HepG2 (cell line): Measurements from ENCODE around the gene KRTAP12-3. TPM values are rescaled to one million over a fixed set of nuclear protein-coding genes. Genes with fewer than 3 reads are reported as not detected.
A peak's percentile ranks its signal among the peaks of the same experiment; 100 is the strongest.

Source experiments
- DPF2 ChIP-seq: sonication (generic); formaldehyde crosslinking; IDR thresholded peaks from 2 replicates; pipeline ENCODE4 v1.4.0; 2020; ENCODE audit warnings: mild to moderate bottlenecking, low read depth, missing genetic modification reagents, borderline replicate concordance
- EED ChIP-seq: sonication (generic); formaldehyde crosslinking; IDR thresholded peaks from 2 replicates; pipeline ENCODE4 v1.5.0; 2020; ENCODE audit warnings: mild to moderate bottlenecking, missing genetic modification reagents
- ETV5 ChIP-seq: IDR thresholded peaks from 2 replicates; pipeline ENCODE4 v1.6.1; 2018; ENCODE audit warnings: missing biosample characterization, missing genetic modification reagents, inconsistent platforms, borderline replicate concordance
- HMG20B ChIP-seq: conservative IDR thresholded peaks from 2 replicates; pipeline ENCODE4 v1.6.1; 2016; ENCODE audit warnings: missing genetic modification reagents, missing compliant biosample characterization
- HOXA3 ChIP-seq: sonication (generic); formaldehyde crosslinking; IDR thresholded peaks from 2 replicates; pipeline ENCODE4 v1.5.0; 2020; ENCODE audit warnings: missing genetic modification reagents
- LCORL ChIP-seq, 2 experiments: fragments of 450-650 bp in 1 of 2; sonication (generic) in 1 of 2; formaldehyde crosslinking in 1 of 2; IDR thresholded peaks; 2 replicates each; pipeline versions ENCODE4 v1.5.0 to v1.6.1; 2017 to 2020; ENCODE audit warnings: antibody characterized with exemption in 1 of 2, missing genetic modification reagents in 1 of 2
- MAZ ChIP-seq, 2 experiments: sonication (generic) in 1 of 2; formaldehyde crosslinking in 1 of 2; IDR thresholded peaks; 2 replicates each; pipeline versions ENCODE4 v1.5.0 to v1.6.1; 2012 to 2020; ENCODE audit warnings: low read depth in 2 of 2, mild to moderate bottlenecking in 2 of 2, borderline replicate concordance in 1 of 2, improper control_type of control experiment in 1 of 2, low read length in 1 of 2, missing genetic modification reagents in 1 of 2, moderate library complexity in 1 of 2
- TCF12 ChIP-seq, 2 experiments: fragments of 450-650 bp in 1 of 2; sonication (generic) in 1 of 2; formaldehyde crosslinking in 1 of 2; IDR thresholded peaks; 2 replicates each; pipeline versions ENCODE4 v1.6.1 to v1.8.0; 2017 to 2022; ENCODE audit warnings: antibody characterized with exemption in 1 of 2, mild to moderate bottlenecking in 1 of 2, missing genetic modification reagents in 1 of 2, moderate library complexity in 1 of 2
- TERF1 ChIP-seq: sonication (generic); formaldehyde crosslinking; IDR thresholded peaks from 2 replicates; pipeline ENCODE4 v1.8.0; 2022; ENCODE audit warnings: mild to moderate bottlenecking, missing genetic modification reagents, moderate library complexity
- THAP9 ChIP-seq: sonication (generic); formaldehyde crosslinking; IDR thresholded peaks from 2 replicates; pipeline ENCODE4; 2020; ENCODE audit warnings: missing genetic modification reagents, mild to moderate bottlenecking, borderline replicate concordance
- ZBTB37 ChIP-seq: sonication (generic); formaldehyde crosslinking; IDR thresholded peaks from 2 replicates; pipeline ENCODE4 v1.4.0; 2020; ENCODE audit warnings: mild to moderate bottlenecking, missing genetic modification reagents
- ZFP36 ChIP-seq: fragments of 150-350 bp; IDR thresholded peaks from 2 replicates; pipeline ENCODE4 v1.6.1; 2018; ENCODE audit warnings: borderline replicate concordance, low read length, low read depth; ENCODE audit not compliant: partially characterized antibody
- ZNF275 ChIP-seq: sonication (generic); formaldehyde crosslinking; IDR thresholded peaks from 2 replicates; pipeline ENCODE4 v1.8.0; 2022; ENCODE audit warnings: missing genetic modification reagents, mild to moderate bottlenecking, inconsistent platforms, borderline replicate concordance
- ZNF276 ChIP-seq: sonication (generic); formaldehyde crosslinking; IDR thresholded peaks from 2 replicates; pipeline ENCODE4 v1.4.0; 2020; ENCODE audit warnings: mild to moderate bottlenecking, low read depth, missing genetic modification reagents
- polyA plus RNA-seq, 8 experiments: library from polyadenylated mRNA; depleted of rRNA in 3 of 8; stranded (reverse) in 7 of 8; unstranded in 1 of 8; fragments of >200 nt; fragmentation: Illumina TruSeq in 4 of 8; extraction: Trizol in 4 of 8; gene quantifications; 2 replicates each; pipeline versions ENCODE4 v1.2.1 to v1.2.3, GENCODE V29; 2011 to 2016; ENCODE audit warnings: low read depth in 4 of 8, missing spikeins in 1 of 8, mixed read lengths in 1 of 8; ENCODE audit not compliant: insufficient read depth in 1 of 8
- total RNA-seq, 5 experiments: library from RNA; depleted of rRNA; stranded (reverse); fragments of >200 nt; fragmentation: Illumina TruSeq; extraction: Trizol; gene quantifications; 2 replicates each; pipeline ENCODE4 v1.2.3, GENCODE V29; 2016; ENCODE audit warnings: low read depth in 1 of 5

The KRTAP12-3 gene
- total and polyA plus RNA-seq, 2 of the 13 experiments (the other 11 are each of a cell fraction or from before 2014, with no cell fraction given) = not detected

GRCh38 chr21:44700101-44701022 is 42.6 kb downstream of the KRTAP12-3 start (continued):
- no peak for TF ChIP-seq TCF12 (IDR thresholded peaks at IDR 0.05)
- TF ChIP-seq TCF12 (CRISPR knock-in tag; IDR thresholded peaks at IDR 0.05) = no peak
- TF ChIP-seq TERF1 (CRISPR knock-in tag) = no peak
- no peak for TF ChIP-seq ZBTB37
- no peak for TF ChIP-seq LCORL (IDR thresholded peaks at IDR 0.05)
- peak; percentile 64; the same call in 1 of the 2 replicates for TF ChIP-seq LCORL (CRISPR knock-in tag; IDR thresholded peaks at IDR 0.05)
- TF ChIP-seq HOXA3 (CRISPR knock-in tag) = peak; percentile 75; the same call in 1 of the 2 replicates
- no peak for TF ChIP-seq EED (CRISPR knock-in tag)
- TF ChIP-seq ZNF276 (CRISPR knock-in tag) = 0 out of 2 replicates have a peak, but pooled peaks have one; percentile 57
- no peak for TF ChIP-seq MAZ (IDR thresholded peaks at IDR 0.05; ENCODE audit: borderline replicate concordance, low read depth, low read length)
- peak; percentile 45; the same call in 1 of the 2 replicates for TF ChIP-seq MAZ (CRISPR knock-in tag; IDR thresholded peaks at IDR 0.05; ENCODE audit: low read depth)
- TF ChIP-seq DPF2 = no peak; the same call in 1 of the 2 replicates
- TF ChIP-seq ETV5 = peak; percentile 44; the same call in 1 of the 2 replicates
- no peak for TF ChIP-seq ZNF275
- TF ChIP-seq HMG20B (CRISPR knock-in tag) = no peak
- TF ChIP-seq ZFP36 = no peak
- TF ChIP-seq THAP9 (CRISPR knock-in tag) = 0 out of 2 replicates have a peak, but pooled peaks have one; percentile 38
